Coronary artery (tissue), 2 donors: Measurements from ENCODE around the gene TMEM114.
A peak's percentile ranks its signal among the peaks of the same experiment; 100 is the strongest.
"Not testable (repeated sequence)": the region's sequence is repeated elsewhere in the genome, so short reads cannot be mapped to it uniquely, and the experiment has no call there.

Experiments
- DNase-seq: peaks from one replicate; pipeline ENCODE4 v3.0.0-alpha.2; 2017; ENCODE audit warnings: low spot score
- H3K27ac ChIP-seq, 2 donors: fragments of 200-600 bp; sonication (generic); one replicate each; pipeline ENCODE4 v1.5.1; 2016 to 2019
- H3K4me3 ChIP-seq: fragments of 200-600 bp; sonication (generic); 2 replicates; pipeline ENCODE4 v1.5.1; 2016; ENCODE audit warnings: mild to moderate bottlenecking, moderate library complexity
- TF ChIP-seq, protein P1 (sequence below): fragments of 200-600 bp; sonication (generic); IDR thresholded peaks from one replicate; pipeline ENCODE4 v1.5.1; 2019; ENCODE audit warnings: antibody characterized with exemption

Gene TMEM114

DNA sequence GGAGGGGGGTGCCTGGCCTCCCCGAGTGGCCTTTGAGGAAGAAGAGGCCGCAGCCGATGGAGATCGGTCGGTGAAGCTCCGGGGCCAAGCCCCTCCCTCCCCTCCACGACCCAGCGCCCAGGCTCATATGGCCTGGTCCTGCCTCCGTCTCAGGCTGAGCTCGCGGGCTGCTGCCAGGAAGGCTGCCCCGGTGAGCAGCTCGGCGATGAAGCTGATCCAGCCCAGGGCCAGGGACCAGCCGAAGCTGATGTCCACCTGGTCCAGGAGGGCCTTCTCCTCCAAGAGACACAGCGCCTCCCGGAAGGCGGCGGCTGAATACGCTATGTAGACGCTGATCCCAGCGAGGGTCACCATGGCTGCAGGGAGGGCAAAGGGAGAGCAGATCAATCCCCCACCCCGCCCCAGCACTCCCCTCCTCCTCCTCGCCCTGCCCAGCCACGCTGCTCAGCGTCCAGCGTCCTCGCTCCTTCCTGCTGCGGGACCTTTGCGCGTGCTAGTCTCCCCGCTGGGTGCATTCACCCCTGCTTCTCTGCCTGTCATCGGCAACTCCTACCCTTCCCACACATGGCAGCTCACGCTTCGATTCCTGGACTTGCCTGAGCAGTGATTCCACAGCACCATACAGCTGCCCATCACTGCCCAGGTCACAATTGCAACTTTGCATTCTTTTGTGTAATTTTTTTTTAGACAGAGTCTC, 20.5 kb downstream of the TMEM114 start:
- TF ChIP-seq, protein P1, sequence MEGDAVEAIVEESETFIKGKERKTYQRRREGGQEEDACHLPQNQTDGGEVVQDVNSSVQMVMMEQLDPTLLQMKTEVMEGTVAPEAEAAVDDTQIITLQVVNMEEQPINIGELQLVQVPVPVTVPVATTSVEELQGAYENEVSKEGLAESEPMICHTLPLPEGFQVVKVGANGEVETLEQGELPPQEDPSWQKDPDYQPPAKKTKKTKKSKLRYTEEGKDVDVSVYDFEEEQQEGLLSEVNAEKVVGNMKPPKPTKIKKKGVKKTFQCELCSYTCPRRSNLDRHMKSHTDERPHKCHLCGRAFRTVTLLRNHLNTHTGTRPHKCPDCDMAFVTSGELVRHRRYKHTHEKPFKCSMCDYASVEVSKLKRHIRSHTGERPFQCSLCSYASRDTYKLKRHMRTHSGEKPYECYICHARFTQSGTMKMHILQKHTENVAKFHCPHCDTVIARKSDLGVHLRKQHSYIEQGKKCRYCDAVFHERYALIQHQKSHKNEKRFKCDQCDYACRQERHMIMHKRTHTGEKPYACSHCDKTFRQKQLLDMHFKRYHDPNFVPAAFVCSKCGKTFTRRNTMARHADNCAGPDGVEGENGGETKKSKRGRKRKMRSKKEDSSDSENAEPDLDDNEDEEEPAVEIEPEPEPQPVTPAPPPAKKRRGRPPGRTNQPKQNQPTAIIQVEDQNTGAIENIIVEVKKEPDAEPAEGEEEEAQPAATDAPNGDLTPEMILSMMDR: no peak
- DNase-seq: no peak
- Histone ChIP-seq H3K27ac (no peak overlapping the region), H3K4me3 (no peak overlapping the region)

DNA sequence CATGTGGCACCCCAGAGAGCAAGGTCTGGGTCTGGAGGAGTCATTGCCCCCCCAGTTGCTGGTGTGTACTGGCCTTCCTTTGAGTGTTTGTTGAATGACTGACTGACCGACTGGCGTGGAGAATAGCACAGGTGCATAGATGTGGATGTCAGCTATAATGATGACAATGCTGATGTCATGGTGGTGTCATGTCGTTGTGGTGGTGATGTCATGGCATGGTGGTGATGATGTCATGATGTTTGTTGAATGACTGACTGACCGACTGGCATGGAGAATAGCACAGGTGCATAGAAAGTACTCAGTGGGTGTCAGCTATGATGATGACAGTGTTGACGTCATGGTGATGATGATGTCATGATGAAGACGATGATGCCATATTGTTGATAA, 22.1 kb downstream of the TMEM114 start:
- DNase-seq: no peak
- Histone ChIP-seq H3K27ac (no peak overlapping the region), H3K4me3 (no peak overlapping the region)
- TF ChIP-seq, protein P1: no peak

DNA sequence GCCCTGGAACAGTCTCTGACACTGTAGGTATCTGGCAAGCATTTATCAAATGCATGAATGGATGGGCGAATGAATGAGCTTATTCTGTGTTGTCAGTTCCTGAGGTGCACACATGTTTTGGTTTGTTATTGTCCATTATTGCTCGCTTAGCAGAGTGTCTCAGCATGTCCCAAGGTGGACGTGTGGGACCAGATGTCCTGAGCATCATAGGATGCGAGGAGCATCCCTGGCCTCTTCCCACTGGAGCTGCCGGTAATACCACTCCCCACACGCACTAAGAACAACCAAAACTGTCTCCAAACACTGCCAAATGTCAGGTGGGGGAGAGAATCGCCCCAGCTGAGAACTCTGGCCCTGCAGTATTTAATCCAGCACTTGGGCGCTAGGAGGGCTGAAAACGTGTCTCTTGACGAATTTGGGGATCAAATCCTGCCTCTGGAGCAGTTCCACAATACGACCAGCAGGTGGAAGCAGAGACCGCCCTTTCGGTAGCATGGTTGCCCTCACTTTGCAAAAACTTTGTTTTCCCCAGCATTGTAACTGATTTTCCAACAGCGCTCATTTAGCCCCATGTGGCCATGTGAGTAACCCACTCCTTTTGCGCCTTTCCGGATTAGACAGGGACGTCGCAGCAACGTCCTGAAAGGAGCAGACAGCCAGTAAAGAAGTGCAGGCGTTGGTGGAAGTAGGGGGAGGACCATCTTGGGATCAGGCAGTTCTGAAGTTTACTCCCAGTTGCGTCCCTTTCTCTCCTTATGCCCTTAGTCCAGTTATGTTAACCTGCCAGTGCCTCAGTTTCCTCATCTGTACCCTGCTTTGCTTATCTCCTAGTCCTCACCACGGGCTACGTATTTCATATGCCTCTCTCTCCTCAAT, 22.7 kb downstream of the TMEM114 start:
- no peak overlapping the region for H3K4me3 ChIP-seq
- TF ChIP-seq, protein P1: peak; percentile 99

DNA sequence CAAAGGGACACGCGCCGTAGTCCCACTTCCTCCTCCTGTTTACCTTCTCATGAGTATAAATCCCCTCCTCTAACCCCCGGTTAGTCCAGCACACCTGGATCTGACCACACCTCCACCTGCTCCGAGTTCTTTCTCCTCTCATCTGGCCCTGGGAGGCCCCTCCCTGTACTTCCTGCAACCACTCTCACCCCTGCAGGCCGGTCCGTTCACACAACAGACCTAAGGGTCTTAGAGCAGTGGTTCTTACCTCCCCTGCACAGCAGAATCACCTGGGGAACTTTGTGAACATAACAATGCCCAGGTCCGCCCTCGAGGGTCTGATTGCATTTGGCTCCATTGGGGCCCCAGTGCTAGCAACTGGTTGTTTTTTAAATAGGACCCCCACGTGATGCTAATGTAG, 24.8 kb downstream of the TMEM114 start:
- Histone ChIP-seq H3K4me3 (no peak overlapping the region), H3K27ac (no peak overlapping the region)
- DNase-seq: no peak
- TF ChIP-seq, protein P1: no peak

More for the DNA sequence above, 22.7 kb downstream of the TMEM114 start:
- no peak for DNase-seq
- no peak overlapping the region for H3K27ac ChIP-seq

DNA sequence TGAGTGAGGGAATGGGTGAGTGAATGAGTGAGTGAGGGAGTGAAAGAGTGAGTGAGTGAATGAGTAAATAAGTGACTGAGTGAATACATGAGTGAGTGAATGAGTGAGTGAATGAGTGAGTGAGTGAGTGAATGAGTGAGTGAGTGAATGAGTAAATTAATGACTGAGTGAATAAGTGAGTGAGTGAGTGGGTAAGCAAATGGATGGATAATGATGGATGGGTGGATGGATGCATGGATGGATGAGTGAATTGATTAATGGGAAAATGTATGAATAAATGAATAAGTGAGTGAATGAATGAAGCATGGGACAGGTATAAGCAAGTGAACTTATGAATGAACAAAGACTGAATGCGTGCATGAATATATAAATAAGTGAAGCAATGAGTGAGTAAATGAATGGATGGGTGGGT, 25.4 kb downstream of the TMEM114 start:
- Histone ChIP-seq H3K4me3 (no peak overlapping the region), H3K27ac (no peak overlapping the region)
- TF ChIP-seq, protein P1: no peak
- DNase-seq: no peak

DNA sequence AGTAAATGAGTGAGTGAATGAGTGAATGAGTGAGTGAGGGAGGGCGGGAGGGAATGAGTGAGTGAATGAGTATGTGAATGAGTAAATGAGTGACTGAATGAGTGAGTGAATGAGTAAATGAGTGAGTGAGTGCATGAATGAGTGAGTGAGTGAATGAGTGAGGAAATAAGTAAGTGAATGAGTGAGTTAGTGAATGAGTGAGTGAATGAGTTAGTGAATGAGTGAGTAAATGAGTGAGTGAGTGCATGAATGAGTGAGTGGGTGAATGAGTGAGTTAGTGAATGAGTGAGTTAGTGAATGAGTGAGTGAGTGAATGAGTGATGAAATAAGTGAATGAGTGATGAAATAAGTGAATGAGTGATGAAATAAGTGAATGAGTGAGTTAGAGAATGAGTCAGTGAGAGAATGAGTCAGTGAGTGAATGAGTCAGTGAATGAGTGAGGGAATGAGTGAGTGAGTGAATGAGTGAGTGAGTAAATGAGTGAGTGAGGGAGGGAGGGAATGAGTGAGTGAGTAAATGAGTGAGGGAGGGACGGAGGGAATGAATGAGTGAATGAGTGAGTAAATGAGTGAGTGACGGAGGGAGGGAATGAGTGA, 26.3 kb downstream of the TMEM114 start:
- not testable (repeated sequence) for H3K27ac ChIP-seq, DNase-seq, H3K4me3 ChIP-seq

DNA sequence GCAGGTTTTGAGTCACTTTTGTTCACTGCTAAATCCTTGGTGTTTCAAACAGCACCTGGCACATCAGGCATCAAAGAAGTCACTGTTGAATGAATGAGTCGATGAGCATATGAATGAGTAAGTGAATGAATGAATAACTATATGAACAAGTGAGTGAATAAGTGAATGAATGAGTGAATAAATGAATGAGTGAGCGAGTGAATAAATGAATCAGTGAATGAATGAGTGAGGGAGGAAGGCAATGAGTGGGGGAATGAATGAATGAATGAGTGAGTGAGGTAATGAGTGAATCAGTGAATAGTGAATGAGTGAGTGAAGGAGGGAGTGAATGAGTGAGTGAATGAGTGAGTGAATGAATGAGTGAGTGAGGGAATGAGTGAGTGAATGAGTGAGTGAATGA, 28.8 kb downstream of the TMEM114 start:
- H3K27ac ChIP-seq: no peak overlapping the region

More for the DNA sequence above, 28.8 kb downstream of the TMEM114 start:
- TF ChIP-seq, protein P1: no peak
- DNase-seq: no peak
- H3K4me3 ChIP-seq: no peak overlapping the region
